Measurements from ENCODE around the gene HOXA10. TPM values are rescaled to one million over a fixed set of nuclear protein-coding genes. Genes with fewer than 3 reads are reported as not detected.

The HOXA10 gene
- total RNA-seq, 1 experiment from 2014 or later = not detected

DNA sequence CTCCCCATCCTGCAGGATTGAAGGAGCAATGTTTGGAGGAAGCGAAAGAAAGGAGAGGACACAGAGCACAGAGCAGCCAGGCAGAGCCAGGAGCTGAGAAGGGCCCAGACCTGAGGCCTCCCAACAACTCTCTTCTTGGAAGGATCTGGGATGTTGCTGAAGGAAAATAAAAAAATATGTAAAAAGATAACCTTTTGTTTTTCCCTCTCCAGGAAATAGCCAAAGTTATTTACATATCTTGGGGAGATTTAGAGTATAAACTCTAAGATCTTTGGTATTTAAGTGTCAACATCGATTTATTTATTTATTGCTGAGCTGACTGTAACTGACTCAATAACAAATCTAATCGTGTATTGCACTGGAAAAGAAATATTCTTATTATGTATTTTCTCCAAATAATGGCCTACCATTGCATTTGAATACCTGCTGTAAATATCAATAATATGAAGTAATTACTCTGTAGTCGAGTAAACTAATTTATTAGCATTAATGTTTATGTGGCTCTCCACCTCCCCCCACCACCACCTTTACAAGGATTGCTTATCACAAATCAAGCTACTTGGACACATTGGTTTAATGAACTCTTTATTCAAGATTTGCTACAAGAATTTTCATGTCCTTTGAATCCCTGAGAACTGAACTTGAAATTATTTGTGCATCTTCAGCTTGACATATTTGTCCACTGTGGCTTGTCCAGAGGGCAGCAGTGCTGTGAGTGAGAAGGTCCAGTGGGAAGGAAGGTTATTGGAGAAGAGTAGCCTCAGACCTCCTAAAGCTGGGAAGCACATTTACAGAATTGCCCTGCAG, 12.8 kb upstream of the HOXA10 start:
- no peaks in the 10 kb centered on the region for H3K79me2 ChIP-seq (ENCODE audit: low read depth)

DNA sequence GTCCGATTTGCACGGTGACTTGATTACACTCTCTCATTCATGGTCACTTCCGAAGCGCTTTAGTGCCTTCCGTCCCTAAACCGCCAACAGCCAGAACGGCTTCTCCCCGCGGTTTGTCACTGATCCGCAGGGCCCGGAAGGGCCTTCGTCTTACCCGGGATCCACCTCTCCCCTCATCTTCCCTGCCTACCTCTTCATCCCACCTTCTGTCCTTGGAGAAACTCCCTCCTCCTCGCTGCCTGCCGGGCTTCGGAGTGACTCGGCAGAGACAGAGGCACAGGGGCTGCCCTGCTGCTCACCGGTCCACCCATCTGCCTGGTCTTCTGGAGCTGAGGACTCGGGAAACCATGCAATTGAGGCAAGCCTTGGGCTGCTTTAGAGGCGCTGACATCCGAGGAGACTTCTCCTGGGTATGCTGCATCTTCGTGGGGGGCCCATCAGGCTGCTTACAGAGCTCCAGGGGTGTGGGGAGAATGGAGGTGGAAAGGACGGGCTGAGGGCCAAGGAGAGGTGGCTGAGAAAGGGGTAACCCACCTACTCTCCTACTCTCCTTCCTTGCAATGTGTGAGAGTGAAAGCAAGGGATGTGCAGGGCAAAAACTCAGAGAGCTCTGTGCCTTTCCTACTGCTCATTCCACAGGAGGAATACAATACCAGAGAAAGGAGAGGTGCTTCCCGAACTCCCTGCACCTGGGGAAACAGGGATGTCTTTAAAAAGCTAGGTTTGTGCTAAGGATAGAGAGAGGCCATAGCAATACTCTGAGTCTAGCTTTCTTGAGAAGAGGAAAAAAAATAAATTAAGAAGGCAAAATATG, 11.9 kb upstream of the HOXA10 start:
- POLR2A ChIA-PET (ENCODE audit: unreplicated experiment) = interaction anchor here (0.5 kb wide), 1 partner anchor 863 kb away, joined by 3 read pairs; no protein-coding TSS in a partner anchor
- Histone ChIP-seq H3K4me1 (replicated peaks; ENCODE audit: insufficient read depth) (peaks cover 12% of the 10 kb centered on the region), H3K4me3 (no peak overlapping the region), H3K9me2 (ENCODE audit: insufficient read depth) (no peaks in the 10 kb centered on the region), H3K36me3 (ENCODE audit: low read depth) (no peaks in the 10 kb centered on the region), H3K4me2 (no peak overlapping the region), H2AFZ (no peak overlapping the region), H4K20me1 (ENCODE audit: insufficient read depth) (no peaks in the 10 kb centered on the region), H3F3A (ENCODE audit: insufficient read depth, low read depth) (peaks cover 26% of the 10 kb centered on the region), H3K27me3 (ENCODE audit: insufficient read depth, low read depth) (no peaks in the 10 kb centered on the region), H3K79me2 (ENCODE audit: low read depth) (no peaks in the 10 kb centered on the region), H3K27ac (no peak overlapping the region), H3K9me3 (ENCODE audit: insufficient read depth, low read depth) (no peaks in the 10 kb centered on the region)
- no peak for TF ChIP-seq EZH2 (IDR thresholded peaks at IDR 0.05; ENCODE audit: low read depth)
- TF ChIP-seq, protein P1, sequence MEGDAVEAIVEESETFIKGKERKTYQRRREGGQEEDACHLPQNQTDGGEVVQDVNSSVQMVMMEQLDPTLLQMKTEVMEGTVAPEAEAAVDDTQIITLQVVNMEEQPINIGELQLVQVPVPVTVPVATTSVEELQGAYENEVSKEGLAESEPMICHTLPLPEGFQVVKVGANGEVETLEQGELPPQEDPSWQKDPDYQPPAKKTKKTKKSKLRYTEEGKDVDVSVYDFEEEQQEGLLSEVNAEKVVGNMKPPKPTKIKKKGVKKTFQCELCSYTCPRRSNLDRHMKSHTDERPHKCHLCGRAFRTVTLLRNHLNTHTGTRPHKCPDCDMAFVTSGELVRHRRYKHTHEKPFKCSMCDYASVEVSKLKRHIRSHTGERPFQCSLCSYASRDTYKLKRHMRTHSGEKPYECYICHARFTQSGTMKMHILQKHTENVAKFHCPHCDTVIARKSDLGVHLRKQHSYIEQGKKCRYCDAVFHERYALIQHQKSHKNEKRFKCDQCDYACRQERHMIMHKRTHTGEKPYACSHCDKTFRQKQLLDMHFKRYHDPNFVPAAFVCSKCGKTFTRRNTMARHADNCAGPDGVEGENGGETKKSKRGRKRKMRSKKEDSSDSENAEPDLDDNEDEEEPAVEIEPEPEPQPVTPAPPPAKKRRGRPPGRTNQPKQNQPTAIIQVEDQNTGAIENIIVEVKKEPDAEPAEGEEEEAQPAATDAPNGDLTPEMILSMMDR (conservative IDR thresholded peaks at IDR 0.05) = no peak
- CTCF ChIA-PET = interaction anchor here (0.9 to 1.3 kb wide), 2 partner anchors 10 to 876 kb away, joined by 3 to 6 read pairs; no protein-coding TSS in a partner anchor
- DNase-seq = no peak
- no TSS peak for BruUV-seq (replicated peaks)
- intact Hi-C loops (cut with micrococcal nuclease; ENCODE audit: unreplicated experiment) = no loop called here

More for the DNA sequence above, 12.8 kb upstream of the HOXA10 start:
- ChIA-PET CTCF (interaction anchor here (0.9 to 1.3 kb wide), 2 partner anchors 9 to 875 kb away, joined by 3 to 6 read pairs; no protein-coding TSS in a partner anchor), POLR2A (ENCODE audit: unreplicated experiment) (interaction anchor here (0.6 kb wide), 1 partner anchor 432 kb away, joined by 4 read pairs; no protein-coding TSS in a partner anchor)
- Histone ChIP-seq H3K36me3 (ENCODE audit: low read depth) (no peaks in the 10 kb centered on the region), H3K4me3 (no peak overlapping the region), H3K4me1 (replicated peaks; ENCODE audit: insufficient read depth) (peaks cover 12% of the 10 kb centered on the region), H3K4me2 (no peak overlapping the region), H3K27ac (no peak overlapping the region), H3F3A (ENCODE audit: insufficient read depth, low read depth) (peaks cover 26% of the 10 kb centered on the region), H3K9me2 (ENCODE audit: insufficient read depth) (no peaks in the 10 kb centered on the region), H2AFZ (no peak overlapping the region), H3K9me3 (ENCODE audit: insufficient read depth, low read depth) (no peaks in the 10 kb centered on the region), H4K20me1 (ENCODE audit: insufficient read depth) (no peaks in the 10 kb centered on the region), H3K27me3 (ENCODE audit: insufficient read depth, low read depth) (no peaks in the 10 kb centered on the region)
- BruUV-seq (replicated peaks) = no TSS peak
- TF ChIP-seq, protein P1 (conservative IDR thresholded peaks at IDR 0.05) = no peak
- no peak for TF ChIP-seq EZH2 (IDR thresholded peaks at IDR 0.05; ENCODE audit: low read depth)
- intact Hi-C loops (cut with micrococcal nuclease; ENCODE audit: unreplicated experiment) = no loop called here
- DNase-seq = no peak

DNA sequence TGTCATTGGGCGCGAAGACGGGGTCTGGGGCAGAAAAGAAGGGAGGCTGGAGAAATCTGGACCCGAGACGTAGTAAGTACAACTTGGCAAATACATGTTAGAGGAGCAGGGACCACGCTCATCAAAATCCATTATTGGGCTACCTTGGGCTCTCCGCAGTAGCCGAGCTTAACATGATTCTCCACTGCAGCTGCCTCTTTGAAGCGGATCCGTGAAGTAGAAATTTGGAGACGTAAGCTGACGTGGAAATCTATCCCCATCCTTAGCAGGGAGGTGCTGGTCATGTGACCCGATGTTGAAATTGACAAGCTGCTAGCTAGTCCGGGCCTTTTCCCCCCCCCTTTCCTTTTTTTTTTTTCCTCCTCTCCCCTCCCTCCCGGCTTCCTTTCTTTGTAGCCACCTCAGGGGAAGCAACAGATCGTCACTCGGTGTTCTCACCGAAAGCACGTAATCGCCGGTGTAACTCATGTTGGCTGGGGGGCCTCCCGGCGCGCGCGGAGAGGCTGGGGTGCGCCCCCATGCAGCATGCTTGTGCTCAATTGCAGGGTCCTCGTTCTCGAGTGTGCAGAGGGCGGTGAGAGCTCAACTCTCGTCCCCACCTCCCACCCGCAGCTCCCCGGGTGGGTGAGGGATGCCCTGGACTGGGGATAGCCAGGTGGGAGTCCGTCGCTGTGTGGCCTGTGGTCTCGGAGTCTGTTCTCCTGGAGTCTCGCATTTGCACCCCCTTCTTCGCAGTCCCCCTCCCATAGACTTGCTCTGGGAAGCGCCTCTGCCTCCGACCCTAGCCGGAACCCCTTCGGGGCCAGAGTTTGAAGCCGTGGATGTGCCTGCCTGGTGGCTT, 11.1 kb upstream of the HOXA10 start, which contains the start of gene HOXA11:
HOXA11 (minus strand) TSS at position 220 of the 841 bp plus-strand sequence; CDS start at position 132, 88 bp downstream.
- Histone ChIP-seq H3K4me1 (replicated peaks; ENCODE audit: insufficient read depth) (peaks cover 12% of the 10 kb centered on the region), H3K27me3 (ENCODE audit: insufficient read depth, low read depth) (no peaks in the 10 kb centered on the region), H3K27ac (no peak within 1 kb of the TSS), H3K36me3 (ENCODE audit: low read depth) (no peaks in the 10 kb centered on the region), H3F3A (ENCODE audit: insufficient read depth, low read depth) (peaks cover 26% of the 10 kb centered on the region), H4K20me1 (ENCODE audit: insufficient read depth) (no peaks in the 10 kb centered on the region), H3K9me3 (ENCODE audit: insufficient read depth, low read depth) (no peaks in the 10 kb centered on the region), H3K4me2 (peak within 1 kb of the TSS; percentile 94), H3K9me2 (ENCODE audit: insufficient read depth) (no peaks in the 10 kb centered on the region), H2AFZ (peak within 1 kb of the TSS; percentile 100), H3K4me3 (peak within 1 kb of the TSS; percentile 86), H3K79me2 (ENCODE audit: low read depth) (no peaks in the 10 kb centered on the region)
- DNase-seq = no peak
- TF ChIP-seq, protein P1 (conservative IDR thresholded peaks at IDR 0.05) = no peak
- TF ChIP-seq EZH2 (IDR thresholded peaks at IDR 0.05; ENCODE audit: low read depth) = no peak
- no TSS peak for BruUV-seq (replicated peaks)
- CTCF ChIA-PET = interaction anchor here (0.6 to 0.8 kb wide), 2 partner anchors 14 to 134 kb away, joined by 3 read pairs; no protein-coding TSS in a partner anchor
- intact Hi-C loops (cut with micrococcal nuclease; ENCODE audit: unreplicated experiment) = no loop called here
- POLR2A ChIA-PET (ENCODE audit: unreplicated experiment) = no interaction called here
